NK-92 (cell line): Measurements from ENCODE around the gene A3GALT2.

Experiments used
- DNase-seq: peaks from one replicate; lab custom pipeline; 2025; ENCODE audit not compliant: unreplicated experiment; lab: John Stamatoyannopoulos, UW

A3GALT2 gene

GRCh38 chr1:33273406-33273805, 47.5 kb downstream of the A3GALT2 start:
- no peak for DNase-seq

GRCh38 chr1:33272930-33273329, 48.0 kb downstream of the A3GALT2 start:
- DNase-seq, result no peak

GRCh38 chr1:33272509-33272908, 48.4 kb downstream of the A3GALT2 start:
- no peak for DNase-seq

GRCh38 chr1:33271666-33272505, 49.0 kb downstream of the A3GALT2 start:
- no peak for DNase-seq

- no peak for DNase-seq
These were observed 50.0 kb downstream of the A3GALT2 start for GRCh38 chr1:33270808-33271465.

- no peak for DNase-seq
These were observed 50.5 kb downstream of the A3GALT2 start for GRCh38 chr1:33270379-33270778.

- DNase-seq, result no peak
These were observed 51.3 kb downstream of the A3GALT2 start for GRCh38 chr1:33269621-33270020.

GRCh38 chr1:33268927-33269610, 51.8 kb downstream of the A3GALT2 start:
- no peak for DNase-seq

GRCh38 chr1:33268457-33268856, 52.4 kb downstream of the A3GALT2 start:
- DNase-seq, result no peak

- DNase-seq, result no peak
These were observed 53.3 kb downstream of the A3GALT2 start for GRCh38 chr1:33267468-33268205.

GRCh38 chr1:33266766-33267165, 54.1 kb downstream of the A3GALT2 start:
- DNase-seq, result no peak

GRCh38 chr1:33265780-33266605, 54.9 kb downstream of the A3GALT2 start:
- no peak for DNase-seq

- no peak for DNase-seq
These were observed 56.9 kb downstream of the A3GALT2 start for GRCh38 chr1:33263890-33264504.

GRCh38 chr1:33261344-33261743, 59.6 kb downstream of the A3GALT2 start:
- no peak for DNase-seq

GRCh38 chr1:33260439-33260838, 60.5 kb downstream of the A3GALT2 start:
- DNase-seq, result no peak

GRCh38 chr1:33259879-33260278, 61.0 kb downstream of the A3GALT2 start:
- DNase-seq, result no peak

- no peak for DNase-seq
These were observed 62.1 kb downstream of the A3GALT2 start for GRCh38 chr1:33258788-33259274.

GRCh38 chr1:33257772-33258712, 62.9 kb downstream of the A3GALT2 start:
- DNase-seq, result no peak
